Large intestine (tissue), 3 donors: Measurements from ENCODE around the gene SCAMP5. TPM values are rescaled to one million over a fixed set of nuclear protein-coding genes. Genes with fewer than 3 reads are reported as not detected.

Experiments used
- DNase-seq, 2 donors: peaks; one replicate each; pipeline versions ENCODE4 v3.0.0 to v3.0.0-alpha.2; 2013
- H3K27ac ChIP-seq: one replicate; pipeline ENCODE4 v1.5.1; 2013; ENCODE audit warnings: low read length
- H3K27me3 ChIP-seq: 2 replicates; pipeline ENCODE4 v1.6.1; 2013; ENCODE audit warnings: low read length; ENCODE audit not compliant: control insufficient read depth, insufficient read depth
- H3K36me3 ChIP-seq: 2 replicates; pipeline ENCODE4 v1.6.1; 2013; ENCODE audit warnings: low read length; ENCODE audit not compliant: control insufficient read depth, insufficient read depth
- H3K4me1 ChIP-seq: one replicate; pipeline ENCODE4 v1.6.1; 2013; ENCODE audit warnings: low read length; ENCODE audit not compliant: control insufficient read depth, insufficient read depth
- H3K4me3 ChIP-seq: one replicate; pipeline ENCODE4 v1.5.1; 2013; ENCODE audit warnings: low read length
- H3K9me3 ChIP-seq: one replicate; pipeline ENCODE4 v1.6.1; 2013; ENCODE audit warnings: mild to moderate bottlenecking, low read depth, low read length, moderate library complexity; ENCODE audit not compliant: control insufficient read depth
- WGBS: methylation state at CpG from one replicate; pipeline ENCODE4 v1.1.5; 2013; ENCODE audit warnings: low lambda C conversion rate; ENCODE audit not compliant: insufficient coverage; 5-methylcytosine and 5-hydroxymethylcytosine counted together
- polyA plus RNA-seq: library from polyadenylated mRNA; unstranded; fragments of 120-200 nt; gene quantifications from one replicate; pipeline ENCODE4 v1.2.1, GENCODE V29; 2013

SCAMP5 gene
- polyA plus RNA-seq, 1 donor = 31.6 TPM

GRCh38 chr15:75021341-75021740 lies 26.0 kb downstream of the SCAMP5 start:
- H3K4me3 ChIP-seq = no peak overlapping the region
- no peaks in the 10 kb centered on the region for H3K9me3 ChIP-seq
- H3K4me1 ChIP-seq = peaks cover 4% of the 10 kb centered on the region
- no CpG with 5 or more reads among the region's 8 CpGs for WGBS
- no peak overlapping the region for H3K27ac ChIP-seq
- H3K36me3 ChIP-seq = peaks cover 24% of the 10 kb centered on the region
- no peaks in the 10 kb centered on the region for H3K27me3 ChIP-seq
- DNase-seq = no peak

- peaks cover 4% of the 10 kb centered on the region for H3K4me1 ChIP-seq
- peaks cover 14% of the 10 kb centered on the region for H3K36me3 ChIP-seq
- no peaks in the 10 kb centered on the region for H3K27me3 ChIP-seq
- no peaks in the 10 kb centered on the region for H3K9me3 ChIP-seq
- H3K4me3 ChIP-seq = no peak overlapping the region
- WGBS = no CpG with 5 or more reads among the region's 2 CpGs
- DNase-seq = no peak
- no peak overlapping the region for H3K27ac ChIP-seq
Observed at GRCh38 chr15:75022783-75023180, 27.4 kb downstream of the SCAMP5 start.

GRCh38 chr15:75023181-75023871 lies 28.0 kb downstream of the SCAMP5 start, which contains the start of gene PPCDC:
Gene PPCDC (plus strand): TSS chr15:75023590. CDS start chr15:75028319, 4,729 bp downstream.
- H3K9me3 ChIP-seq = no peaks in the 10 kb centered on the region
- peak; percentile 95 to 97 for DNase-seq
- H3K27ac ChIP-seq = peak within 1 kb of the TSS; percentile 65
- peaks cover 4% of the 10 kb centered on the region for H3K4me1 ChIP-seq
- peaks cover 10% of the 10 kb centered on the region for H3K36me3 ChIP-seq
- H3K27me3 ChIP-seq = no peaks in the 10 kb centered on the region
- H3K4me3 ChIP-seq = peak within 1 kb of the TSS; percentile 92
- no CpG with 5 or more reads among the region's 40 CpGs for WGBS

GRCh38 chr15:75023872-75024636 lies 28.7 kb downstream of the SCAMP5 start:
- peaks cover 6% of the 10 kb centered on the region for H3K36me3 ChIP-seq
- H3K27ac ChIP-seq = peak overlapping the region; percentile 65
- H3K4me1 ChIP-seq = peaks cover 4% of the 10 kb centered on the region
- peak in 1 of 2 donors; percentile 44 for DNase-seq
- peak overlapping the region; percentile 92 for H3K4me3 ChIP-seq
- no peaks in the 10 kb centered on the region for H3K27me3 ChIP-seq
- no peaks in the 10 kb centered on the region for H3K9me3 ChIP-seq
- WGBS = 0% methylated on average over 3 of the region's 12 CpGs

- H3K4me3 ChIP-seq = no peak overlapping the region
- H3K36me3 ChIP-seq = peaks cover 6% of the 10 kb centered on the region
- no peak overlapping the region for H3K27ac ChIP-seq
- WGBS = 71% methylated on average over 1 of the region's 3 CpGs
- H3K27me3 ChIP-seq = no peaks in the 10 kb centered on the region
- peaks cover 12% of the 10 kb centered on the region for H3K4me1 ChIP-seq
- H3K9me3 ChIP-seq = no peaks in the 10 kb centered on the region
- DNase-seq = no peak
Observed at GRCh38 chr15:75025107-75025506, 29.7 kb downstream of the SCAMP5 start.

GRCh38 chr15:75025548-75026260 lies 30.3 kb downstream of the SCAMP5 start:
- no peak overlapping the region for H3K4me3 ChIP-seq
- H3K36me3 ChIP-seq = peaks cover 10% of the 10 kb centered on the region
- no peak for DNase-seq
- H3K4me1 ChIP-seq = peaks cover 14% of the 10 kb centered on the region
- no CpG with 5 or more reads among the region's 5 CpGs for WGBS
- no peak overlapping the region for H3K27ac ChIP-seq
- H3K27me3 ChIP-seq = no peaks in the 10 kb centered on the region
- H3K9me3 ChIP-seq = no peaks in the 10 kb centered on the region

- Histone ChIP-seq H3K9me3 (no peaks in the 10 kb centered on the region), H3K4me3 (no peak overlapping the region), H3K36me3 (peaks cover 10% of the 10 kb centered on the region), H3K27ac (no peak overlapping the region), H3K27me3 (no peaks in the 10 kb centered on the region), H3K4me1 (peaks cover 16% of the 10 kb centered on the region)
- no CpG with 5 or more reads among the region's 7 CpGs for WGBS
- DNase-seq = no peak
Observed at GRCh38 chr15:75027551-75027950, 32.2 kb downstream of the SCAMP5 start.

GRCh38 chr15:75028991-75029377 lies 33.6 kb downstream of the SCAMP5 start:
- H3K4me3 ChIP-seq = no peak overlapping the region
- 63% methylated on average over 2 of the region's 4 CpGs for WGBS
- DNase-seq = no peak
- H3K36me3 ChIP-seq = peaks cover 10% of the 10 kb centered on the region
- H3K9me3 ChIP-seq = no peaks in the 10 kb centered on the region
- H3K27ac ChIP-seq = no peak overlapping the region
- no peaks in the 10 kb centered on the region for H3K27me3 ChIP-seq
- H3K4me1 ChIP-seq = peaks cover 22% of the 10 kb centered on the region

GRCh38 chr15:75029378-75030022 lies 34.1 kb downstream of the SCAMP5 start:
- H3K27ac ChIP-seq = no peak overlapping the region
- peaks cover 10% of the 10 kb centered on the region for H3K36me3 ChIP-seq
- WGBS = no CpG with 5 or more reads among the region's 12 CpGs
- peaks cover 27% of the 10 kb centered on the region for H3K4me1 ChIP-seq
- no peaks in the 10 kb centered on the region for H3K27me3 ChIP-seq
- no peak overlapping the region for H3K4me3 ChIP-seq
- DNase-seq = peak; percentile 73 to 83
- H3K9me3 ChIP-seq = no peaks in the 10 kb centered on the region

- Histone ChIP-seq H3K4me1 (peaks cover 32% of the 10 kb centered on the region), H3K36me3 (peaks cover 10% of the 10 kb centered on the region), H3K27ac (no peak overlapping the region), H3K4me3 (no peak overlapping the region), H3K9me3 (no peaks in the 10 kb centered on the region), H3K27me3 (no peaks in the 10 kb centered on the region)
- WGBS = no CpG with 5 or more reads among the region's 2 CpGs
- no peak for DNase-seq
Observed at GRCh38 chr15:75030023-75030413, 34.7 kb downstream of the SCAMP5 start.
